Endodermal cell (in vitro differentiated cells): Measurements from ENCODE around the gene PTPDC1. TPM values are rescaled to one million over a fixed set of nuclear protein-coding genes. Genes with fewer than 3 reads are reported as not detected.
"Not testable (repeated sequence)": the region's sequence is repeated elsewhere in the genome, so short reads cannot be mapped to it uniquely, and the experiment has no call there.

Experiments
- DNase-seq: peaks from one replicate; pipeline ENCODE4 v3.0.0-alpha.2; 2017
- H3K27ac ChIP-seq: 2 replicates; pipeline ENCODE4 v1.5.1; 2013; ENCODE audit warnings: mild to moderate bottlenecking, low read depth, low read length, moderate library complexity
- H3K27me3 ChIP-seq: 2 replicates; pipeline ENCODE4 v1.6.1; 2013; ENCODE audit warnings: mild to moderate bottlenecking, low read length, moderate library complexity; ENCODE audit not compliant: insufficient read depth, control insufficient read depth, poor library complexity, severe bottlenecking
- H3K36me3 ChIP-seq: 2 replicates; pipeline ENCODE4 v1.7.0; 2013; ENCODE audit warnings: mild to moderate bottlenecking, low read length, moderate library complexity; ENCODE audit not compliant: control insufficient read depth, insufficient read depth
- H3K4me1 ChIP-seq: one replicate; pipeline ENCODE4 v1.7.0; 2013; ENCODE audit warnings: low read length; ENCODE audit not compliant: control insufficient read depth, insufficient read depth
- H3K4me3 ChIP-seq: 2 replicates; pipeline ENCODE4 v1.5.1; 2013; ENCODE audit warnings: mild to moderate bottlenecking, low read length, moderate library complexity
- H3K9ac ChIP-seq: 2 replicates; pipeline ENCODE4 v1.6.1; 2013; ENCODE audit warnings: mild to moderate bottlenecking, low read length, moderate library complexity; ENCODE audit not compliant: poor library complexity, severe bottlenecking; ENCODE audit errors: extremely low read depth
- H3K9me3 ChIP-seq: 2 replicates; pipeline ENCODE4 v1.6.1; 2013; ENCODE audit warnings: mild to moderate bottlenecking, low read length, moderate library complexity; ENCODE audit not compliant: control insufficient read depth
- H3K27ac Mint-ChIP-seq: 2 replicates; pipeline ENCODE4 v1.8.0; 2020; ENCODE audit warnings: mixed read lengths
- H3K27me3 Mint-ChIP-seq: 2 replicates; pipeline ENCODE4 v1.8.0; 2021; ENCODE audit warnings: mild to moderate bottlenecking, mixed read lengths; ENCODE audit not compliant: insufficient read depth
- H3K36me3 Mint-ChIP-seq: 2 replicates; pipeline ENCODE4 v1.8.0; 2020; ENCODE audit warnings: low read depth, mixed read lengths
- H3K4me1 Mint-ChIP-seq: 2 replicates; pipeline ENCODE4 v1.8.0; 2020; ENCODE audit warnings: mixed read lengths
- H3K4me3 Mint-ChIP-seq: 2 replicates; pipeline ENCODE4 v1.8.0; 2020; ENCODE audit warnings: mild to moderate bottlenecking, moderate library complexity, mixed read lengths
- H3K9me3 Mint-ChIP-seq: 2 replicates; pipeline ENCODE4 v1.8.0; 2020; ENCODE audit warnings: mild to moderate bottlenecking, mixed read lengths
- WGBS, 2 experiments: methylation state at CpG; one replicate each; pipeline versions ENCODE4 v1.1.5 to v1.1.7; 2013; ENCODE audit warnings: missing lambda C conversion rate in 2 of 2, mixed read lengths in 1 of 2; ENCODE audit not compliant: insufficient coverage in 1 of 2, insufficient read length in 1 of 2; 5-methylcytosine and 5-hydroxymethylcytosine counted together
- total RNA-seq, 2 donors: library from RNA; stranded (reverse); fragmentation: NEBNext Ultra II Directional in 1 of 2; extraction: Animal tissue kit (Norgen Biotek cat#: 25700) in 1 of 2; gene quantifications; 2 replicates in 1 of 2; 3 replicates in 1 of 2; pipeline ENCODE4 v1.2.1, GENCODE V29; 2021
- TF ChIP-seq, protein P1 (sequence below): fragments of 200-600 bp; sonication (generic); conservative IDR thresholded peaks from 2 replicates; pipeline ENCODE4 v1.5.0; 2021; ENCODE audit warnings: antibody characterized with exemption, mild to moderate bottlenecking

The PTPDC1 gene
- total RNA-seq, 2 donors from 2014 or later = 9.0 to 12.7 TPM

DNA sequence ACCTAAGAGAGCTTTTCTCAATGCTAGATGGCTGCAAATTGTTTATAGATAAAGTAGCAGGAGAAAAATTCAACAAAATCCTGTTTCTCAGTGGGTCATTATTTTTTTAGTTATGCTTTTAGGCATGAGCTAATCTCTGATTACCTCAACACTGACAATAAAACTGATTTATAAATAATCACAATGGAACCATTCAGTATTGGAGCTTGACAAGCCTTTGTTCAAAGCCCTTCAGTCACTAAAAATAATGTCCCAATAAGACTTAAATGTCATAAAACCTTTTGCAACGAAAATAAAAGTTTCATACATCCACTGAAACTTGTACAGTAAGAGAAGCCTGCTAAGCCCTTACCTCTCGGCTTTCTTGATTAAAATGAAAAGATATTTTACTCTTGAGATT lies 27.2 kb downstream of the PTPDC1 start:
- TF ChIP-seq, protein P1, sequence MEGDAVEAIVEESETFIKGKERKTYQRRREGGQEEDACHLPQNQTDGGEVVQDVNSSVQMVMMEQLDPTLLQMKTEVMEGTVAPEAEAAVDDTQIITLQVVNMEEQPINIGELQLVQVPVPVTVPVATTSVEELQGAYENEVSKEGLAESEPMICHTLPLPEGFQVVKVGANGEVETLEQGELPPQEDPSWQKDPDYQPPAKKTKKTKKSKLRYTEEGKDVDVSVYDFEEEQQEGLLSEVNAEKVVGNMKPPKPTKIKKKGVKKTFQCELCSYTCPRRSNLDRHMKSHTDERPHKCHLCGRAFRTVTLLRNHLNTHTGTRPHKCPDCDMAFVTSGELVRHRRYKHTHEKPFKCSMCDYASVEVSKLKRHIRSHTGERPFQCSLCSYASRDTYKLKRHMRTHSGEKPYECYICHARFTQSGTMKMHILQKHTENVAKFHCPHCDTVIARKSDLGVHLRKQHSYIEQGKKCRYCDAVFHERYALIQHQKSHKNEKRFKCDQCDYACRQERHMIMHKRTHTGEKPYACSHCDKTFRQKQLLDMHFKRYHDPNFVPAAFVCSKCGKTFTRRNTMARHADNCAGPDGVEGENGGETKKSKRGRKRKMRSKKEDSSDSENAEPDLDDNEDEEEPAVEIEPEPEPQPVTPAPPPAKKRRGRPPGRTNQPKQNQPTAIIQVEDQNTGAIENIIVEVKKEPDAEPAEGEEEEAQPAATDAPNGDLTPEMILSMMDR = no peak
- Histone ChIP-seq H3K4me3 (no peak overlapping the region), H3K27me3 (no peaks in the 10 kb centered on the region), H3K4me1 (no peaks in the 10 kb centered on the region), H3K9me3 (no peaks in the 10 kb centered on the region), H3K36me3 (no peaks in the 10 kb centered on the region), H3K9ac (no peak overlapping the region), H3K27ac (no peak overlapping the region)
- H3K9me3 Mint-ChIP-seq = peaks cover 6% of the 10 kb centered on the region
- DNase-seq = no peak
- H3K27ac Mint-ChIP-seq = no peak overlapping the region
- WGBS, 2 experiments = 89 to 90% methylated on average over 2 of the region's 2 CpGs
- no peak overlapping the region for H3K4me3 Mint-ChIP-seq
- H3K27me3 Mint-ChIP-seq = no peaks in the 10 kb centered on the region
- H3K4me1 Mint-ChIP-seq = no peaks in the 10 kb centered on the region
- peaks cover 8% of the 10 kb centered on the region for H3K36me3 Mint-ChIP-seq

DNA sequence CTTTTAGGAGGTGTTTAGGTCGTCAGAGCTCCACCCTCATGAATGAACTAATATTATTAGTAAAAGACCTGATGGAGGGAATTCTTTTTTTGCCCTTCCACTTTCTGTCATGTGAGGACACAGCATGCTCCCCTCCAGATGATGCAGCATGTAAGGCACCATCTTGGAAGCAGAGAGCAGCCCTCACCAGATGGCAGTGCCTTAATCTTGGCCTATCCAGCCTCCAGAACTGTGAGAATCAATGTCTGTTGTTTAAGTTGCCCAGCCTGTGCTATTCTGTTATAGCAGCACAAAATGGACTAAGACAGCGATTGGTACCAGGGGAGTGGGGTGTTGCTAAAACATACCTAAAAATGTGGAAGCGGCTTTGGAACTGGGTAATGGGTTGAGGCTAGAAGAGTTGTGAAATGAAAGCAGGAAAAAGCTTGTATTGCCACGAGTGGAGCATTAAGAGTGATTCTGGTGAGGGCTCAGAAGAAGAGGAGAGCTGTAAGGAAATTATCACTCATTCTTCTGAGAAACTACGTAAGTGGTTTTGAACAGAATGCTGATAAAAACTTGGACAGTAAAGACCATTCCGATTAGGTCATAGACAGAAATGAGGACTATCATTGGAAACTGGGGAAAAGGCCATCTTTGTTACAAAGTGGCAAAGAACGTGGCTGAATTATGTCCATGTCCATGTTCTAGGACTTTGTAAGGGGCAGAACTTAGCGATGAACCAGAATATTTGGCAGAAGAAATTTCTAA lies 28.6 kb downstream of the PTPDC1 start:
- Histone ChIP-seq H3K4me1 (no peaks in the 10 kb centered on the region), H3K36me3 (no peaks in the 10 kb centered on the region), H3K27me3 (no peaks in the 10 kb centered on the region), H3K4me3 (no peak overlapping the region), H3K9ac (no peak overlapping the region), H3K27ac (no peak overlapping the region), H3K9me3 (no peaks in the 10 kb centered on the region)
- TF ChIP-seq, protein P1 = no peak
- 93 to 95% methylated on average over 8 of the region's 8 CpGs for WGBS, 2 experiments
- H3K4me3 Mint-ChIP-seq = no peak overlapping the region
- no peak for DNase-seq
- peaks cover 6% of the 10 kb centered on the region for H3K9me3 Mint-ChIP-seq
- peaks cover 5% of the 10 kb centered on the region for H3K36me3 Mint-ChIP-seq
- H3K4me1 Mint-ChIP-seq = no peaks in the 10 kb centered on the region
- H3K27me3 Mint-ChIP-seq = no peaks in the 10 kb centered on the region
- no peak overlapping the region for H3K27ac Mint-ChIP-seq

DNA sequence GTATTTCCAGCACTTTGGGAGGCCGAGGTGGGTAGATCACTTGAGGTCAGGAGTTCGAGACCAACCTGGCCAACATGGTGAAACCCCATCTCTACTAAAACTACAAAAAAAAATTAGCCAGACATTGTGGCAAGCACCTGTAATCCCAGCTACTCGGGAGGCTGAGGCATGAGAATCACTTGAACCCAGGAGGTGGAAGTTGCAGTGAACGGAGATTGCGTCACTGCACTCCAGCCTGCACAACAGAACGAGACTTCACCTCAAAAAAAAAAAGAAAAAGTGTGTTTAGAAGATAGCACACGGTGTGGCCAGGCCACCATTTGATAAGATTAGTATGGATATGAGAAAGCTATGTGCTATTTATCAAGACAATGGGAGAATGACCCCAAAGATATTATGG lies 35.8 kb downstream of the PTPDC1 start:
- Mint-ChIP-seq H3K9me3 (peaks cover 25% of the 10 kb centered on the region), H3K36me3 (peaks cover 18% of the 10 kb centered on the region)
- H3K9ac ChIP-seq, H3K36me3 ChIP-seq, H3K27ac ChIP-seq, DNase-seq, H3K4me1 ChIP-seq, H3K27me3 Mint-ChIP-seq, H3K4me1 Mint-ChIP-seq, H3K4me3 ChIP-seq, H3K4me3 Mint-ChIP-seq, H3K27ac Mint-ChIP-seq, H3K27me3 ChIP-seq: not testable (repeated sequence)
- peaks cover 11% of the 10 kb centered on the region for H3K9me3 ChIP-seq
- WGBS, 2 experiments = 97% methylated on average over 4 to 7 of the region's 7 CpGs
